ENCODE data around the gene PLCB1. TPM values are rescaled to one million over a fixed set of nuclear protein-coding genes. Genes with fewer than 3 reads are reported as not detected.

Gene PLCB1
- total and polyA plus RNA-seq, 2 of the 4 experiments (the other 2 are of a cell fraction), result 5.6 to 16.1 TPM

DNA sequence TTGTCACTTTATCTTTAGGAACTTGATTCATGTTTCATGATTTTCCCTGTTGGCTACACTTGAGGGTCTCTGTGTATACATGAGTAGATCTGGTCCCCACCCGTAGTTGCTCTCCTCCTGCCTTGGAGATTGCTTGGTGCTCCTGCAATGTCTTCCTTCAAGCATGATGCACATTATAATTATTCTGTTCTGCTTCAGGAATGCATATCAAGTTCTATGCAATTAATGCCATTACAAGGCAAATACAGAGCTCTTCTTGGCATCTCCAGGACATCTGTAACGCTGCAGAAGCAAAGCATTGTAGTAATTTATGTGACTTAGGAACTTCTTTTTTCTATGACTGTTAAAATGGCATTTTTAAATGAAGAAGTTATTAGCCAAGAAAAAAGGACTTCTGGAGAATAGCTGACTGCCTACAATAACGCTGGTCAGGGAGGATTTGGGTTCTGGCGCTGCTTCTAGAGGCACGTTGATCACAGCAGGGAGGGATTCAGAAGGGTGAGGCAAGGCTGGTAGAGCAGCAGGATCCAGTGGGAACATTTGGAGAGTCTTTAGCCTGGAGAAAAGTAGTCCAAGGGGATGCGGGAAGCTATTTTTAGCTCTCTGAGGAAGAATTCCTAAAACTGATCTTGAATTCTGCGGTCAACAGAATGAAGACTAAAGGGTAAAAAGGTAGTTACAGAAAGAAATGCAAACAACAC lies 203.6 kb downstream of the PLCB1 start:
- no peak overlapping the region for H4K5ac ChIP-seq (ENCODE audit: low read depth, low read length)
- H3K23ac ChIP-seq (ENCODE audit: low read depth, low read length), result no peak overlapping the region
- H2AK5ac ChIP-seq (ENCODE audit: low read depth, low read length), result no peak overlapping the region
- WGBS, 2 experiments (ENCODE audit: extremely low coverage in 2 of 2, insufficient read length in 1 of 2), result 100% methylated on average over 2 of the region's 7 CpGs; no CpG with 5 or more reads in 1 of the 2 experiments
- H3K18ac ChIP-seq (ENCODE audit: low read depth, low read length), result no peak overlapping the region
- H3K79me1 ChIP-seq (ENCODE audit: low read depth in 1 of 2, low read length in 2 of 2), result peaks cover under 1 to 4% of the 10 kb centered on the region in 2 experiments; a peak in 1 of 4 replicates
- H2AK9ac ChIP-seq (replicated peaks; ENCODE audit: low read depth, low read length, poor library complexity), result no peak overlapping the region
- H4K91ac ChIP-seq (ENCODE audit: insufficient read depth, low read depth, low read length), result no peak overlapping the region
- H3K27me3 ChIP-seq (ENCODE audit: control insufficient read depth, insufficient read depth, low read length), result no peaks in the 10 kb centered on the region
- no peaks in the 10 kb centered on the region for H3K36me3 ChIP-seq (ENCODE audit: control insufficient read depth, insufficient read depth, low read length)
- BruUV-seq (replicated peaks), result no TSS peak
- H3K4ac ChIP-seq (ENCODE audit: low read depth, low read length), result no peak overlapping the region
- no peak overlapping the region for H3K4me2 ChIP-seq (ENCODE audit: low read depth, low read length)
- H3K56ac ChIP-seq (ENCODE audit: extremely low read depth, insufficient read depth, low read length), result no peak overlapping the region
- no peak overlapping the region for H2AFZ ChIP-seq (replicated peaks; ENCODE audit: low read length, poor library complexity)
- H3K4me3 ChIP-seq (ENCODE audit: insufficient read depth, low read depth, low read length), result no peak overlapping the region
- ChIA-PET POLR2A (ENCODE audit: unreplicated experiment) (no interaction called here), CTCF (no interaction called here)
- H2BK20ac ChIP-seq (ENCODE audit: low read depth, low read length), result no peak overlapping the region
- dilution Hi-C loops (cut with HindIII; ENCODE audit: low sequenced_read_pairs, unreplicated experiment), result no loop called here
- in situ Hi-C loops (cut with MboI; ENCODE audit: low sequenced_read_pairs), result no loop called here
- no peak overlapping the region for H2BK5ac ChIP-seq (ENCODE audit: low read depth, low read length, poor library complexity, severe bottlenecking)
- DNase-seq (no peak), ATAC-seq (ENCODE audit: low read depth) (no peak)
- TF ChIP-seq MXI1 (IDR thresholded peaks at IDR 0.05; ENCODE audit: borderline replicate concordance, low read depth, low read length) (no peak), NFE2L2 (IDR thresholded peaks at IDR 0.05; ENCODE audit: low read depth, low read length) (no peak), RAD21 (IDR thresholded peaks at IDR 0.05; ENCODE audit: low read length) (no peak), SMC3 (IDR thresholded peaks at IDR 0.05; ENCODE audit: low read depth, low read length) (no peak), RCOR1 (IDR thresholded peaks at IDR 0.05; ENCODE audit: insufficient replicate concordance, low read length) (no peak)
- TF ChIP-seq, protein P1, sequence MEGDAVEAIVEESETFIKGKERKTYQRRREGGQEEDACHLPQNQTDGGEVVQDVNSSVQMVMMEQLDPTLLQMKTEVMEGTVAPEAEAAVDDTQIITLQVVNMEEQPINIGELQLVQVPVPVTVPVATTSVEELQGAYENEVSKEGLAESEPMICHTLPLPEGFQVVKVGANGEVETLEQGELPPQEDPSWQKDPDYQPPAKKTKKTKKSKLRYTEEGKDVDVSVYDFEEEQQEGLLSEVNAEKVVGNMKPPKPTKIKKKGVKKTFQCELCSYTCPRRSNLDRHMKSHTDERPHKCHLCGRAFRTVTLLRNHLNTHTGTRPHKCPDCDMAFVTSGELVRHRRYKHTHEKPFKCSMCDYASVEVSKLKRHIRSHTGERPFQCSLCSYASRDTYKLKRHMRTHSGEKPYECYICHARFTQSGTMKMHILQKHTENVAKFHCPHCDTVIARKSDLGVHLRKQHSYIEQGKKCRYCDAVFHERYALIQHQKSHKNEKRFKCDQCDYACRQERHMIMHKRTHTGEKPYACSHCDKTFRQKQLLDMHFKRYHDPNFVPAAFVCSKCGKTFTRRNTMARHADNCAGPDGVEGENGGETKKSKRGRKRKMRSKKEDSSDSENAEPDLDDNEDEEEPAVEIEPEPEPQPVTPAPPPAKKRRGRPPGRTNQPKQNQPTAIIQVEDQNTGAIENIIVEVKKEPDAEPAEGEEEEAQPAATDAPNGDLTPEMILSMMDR (conservative IDR thresholded peaks at IDR 0.05; ENCODE audit: low read depth, low read length), result no peak
- TF ChIP-seq, protein P2, sequence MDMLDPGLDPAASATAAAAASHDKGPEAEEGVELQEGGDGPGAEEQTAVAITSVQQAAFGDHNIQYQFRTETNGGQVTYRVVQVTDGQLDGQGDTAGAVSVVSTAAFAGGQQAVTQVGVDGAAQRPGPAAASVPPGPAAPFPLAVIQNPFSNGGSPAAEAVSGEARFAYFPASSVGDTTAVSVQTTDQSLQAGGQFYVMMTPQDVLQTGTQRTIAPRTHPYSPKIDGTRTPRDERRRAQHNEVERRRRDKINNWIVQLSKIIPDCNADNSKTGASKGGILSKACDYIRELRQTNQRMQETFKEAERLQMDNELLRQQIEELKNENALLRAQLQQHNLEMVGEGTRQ (IDR thresholded peaks at IDR 0.05; ENCODE audit: low read depth, low read length), result no peak
- no peaks in the 10 kb centered on the region for H3K9me3 ChIP-seq (ENCODE audit: control insufficient read depth, insufficient read depth, low read length)
- no peaks in the 10 kb centered on the region for H4K20me1 ChIP-seq (ENCODE audit: insufficient read depth, low read length)
- H3K9me1 ChIP-seq (ENCODE audit: insufficient read depth, low read length), result no peaks in the 10 kb centered on the region
- no peak overlapping the region for H4K8ac ChIP-seq (ENCODE audit: low read depth in 2 of 2, low read length in 2 of 2)
- no peak overlapping the region for H2BK15ac ChIP-seq (ENCODE audit: low read depth, low read length)
- H2BK120ac ChIP-seq (ENCODE audit: low read depth, low read length), result no peak overlapping the region
- no peak overlapping the region for H3K9ac ChIP-seq (ENCODE audit: low read depth, low read length)
- intact Hi-C loops (cut with micrococcal nuclease), result no loop called here
- no peak overlapping the region for H3K27ac ChIP-seq (ENCODE audit: insufficient read depth, low read length)
- no peak overlapping the region for H3K14ac ChIP-seq (replicated peaks; ENCODE audit: low read depth, low read length)
- no peaks in the 10 kb centered on the region; the same call in 1 of the 2 replicates for H3K4me1 ChIP-seq (ENCODE audit: control insufficient read depth, insufficient read depth, low read length)
